Upper lobe of left lung (tissue), 4 donors: Measurements from ENCODE around the gene BEX4.

ENCODE experiments used
- POLR2A ChIP-seq, 4 donors: fragments of 450-650 bp; IDR thresholded peaks; one replicate each; pipeline ENCODE4 v1.5.1; 2016 to 2017; ENCODE audit warnings: antibody characterized with exemption in 4 of 4, mild to moderate bottlenecking in 2 of 4
- POLR2AphosphoS5 ChIP-seq, 2 donors: sonication (generic); formaldehyde crosslinking; IDR thresholded peaks; one replicate each; pipeline ENCODE4 v1.5.1; 2017; ENCODE audit warnings: antibody characterized with exemption in 2 of 2
- TF ChIP-seq, protein P1 (sequence below), 6 experiments: fragments of 450-650 bp in 4 of 6; fragments of 200-600 bp in 2 of 6; sonication (generic) in 2 of 6; IDR thresholded peaks; one replicate each; pipeline ENCODE4 v1.5.1; 2016 to 2019; ENCODE audit warnings: antibody characterized with exemption in 6 of 6

DNA sequence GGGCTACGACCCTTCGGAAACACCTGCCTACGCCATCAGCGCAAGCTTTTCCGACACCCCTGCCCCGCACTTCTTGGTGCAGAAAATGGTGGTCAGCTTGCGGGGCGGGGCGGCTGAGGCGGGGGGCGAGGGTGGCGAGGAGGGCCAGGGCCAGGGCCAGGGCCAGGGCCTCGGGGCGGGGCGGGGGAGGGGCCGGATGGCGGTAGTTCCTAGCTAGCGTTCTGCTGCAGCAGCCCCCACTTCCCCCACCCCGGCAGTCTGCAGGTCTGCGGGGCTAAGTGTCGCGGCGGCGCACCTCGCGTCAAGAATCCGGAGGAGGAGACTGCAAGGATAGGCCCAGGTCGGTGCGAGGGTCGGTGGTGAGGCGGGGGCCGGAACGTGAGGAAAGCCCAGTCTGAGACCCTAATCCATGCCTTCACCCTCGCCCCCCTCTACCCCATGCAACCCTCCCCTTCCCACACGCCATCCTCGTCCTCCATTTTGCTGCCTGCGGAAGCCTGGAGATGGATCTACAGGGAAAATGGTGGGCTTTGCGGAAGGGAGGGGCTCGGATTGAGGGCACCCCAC lies 600 bp downstream of the BEX4 start:
- no peak for TF ChIP-seq POLR2AphosphoS5 (IDR thresholded peaks at IDR 0.05)
- TF ChIP-seq POLR2A (IDR thresholded peaks at IDR 0.05), result no peak
- TF ChIP-seq, protein P1, sequence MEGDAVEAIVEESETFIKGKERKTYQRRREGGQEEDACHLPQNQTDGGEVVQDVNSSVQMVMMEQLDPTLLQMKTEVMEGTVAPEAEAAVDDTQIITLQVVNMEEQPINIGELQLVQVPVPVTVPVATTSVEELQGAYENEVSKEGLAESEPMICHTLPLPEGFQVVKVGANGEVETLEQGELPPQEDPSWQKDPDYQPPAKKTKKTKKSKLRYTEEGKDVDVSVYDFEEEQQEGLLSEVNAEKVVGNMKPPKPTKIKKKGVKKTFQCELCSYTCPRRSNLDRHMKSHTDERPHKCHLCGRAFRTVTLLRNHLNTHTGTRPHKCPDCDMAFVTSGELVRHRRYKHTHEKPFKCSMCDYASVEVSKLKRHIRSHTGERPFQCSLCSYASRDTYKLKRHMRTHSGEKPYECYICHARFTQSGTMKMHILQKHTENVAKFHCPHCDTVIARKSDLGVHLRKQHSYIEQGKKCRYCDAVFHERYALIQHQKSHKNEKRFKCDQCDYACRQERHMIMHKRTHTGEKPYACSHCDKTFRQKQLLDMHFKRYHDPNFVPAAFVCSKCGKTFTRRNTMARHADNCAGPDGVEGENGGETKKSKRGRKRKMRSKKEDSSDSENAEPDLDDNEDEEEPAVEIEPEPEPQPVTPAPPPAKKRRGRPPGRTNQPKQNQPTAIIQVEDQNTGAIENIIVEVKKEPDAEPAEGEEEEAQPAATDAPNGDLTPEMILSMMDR (IDR thresholded peaks at IDR 0.05), result no peak
